Measurements from ENCODE around the gene IRX3. TPM values are rescaled to one million over a fixed set of nuclear protein-coding genes. Genes with fewer than 3 reads are reported as not detected.

IRX3 gene
- total RNA-seq, 1 donor from 2014 or later: 89.2 TPM

- H3K4me3 ChIP-seq: no peak overlapping the region
- no peak overlapping the region for H3K27ac ChIP-seq
- no peaks in the 10 kb centered on the region for H3K9me3 ChIP-seq
- no peaks in the 10 kb centered on the region for H3K27me3 ChIP-seq
- ATAC-seq (no peak), DNase-seq (no peak)
- no peaks in the 10 kb centered on the region for H3K4me1 ChIP-seq
- intact Hi-C loops (cut with DNase I): no loop called here
- no peaks in the 10 kb centered on the region for H3K36me3 ChIP-seq
- TF ChIP-seq CTCF (IDR thresholded peaks at IDR 0.05): no peak
These were observed 44.4 kb downstream of the IRX3 start for GRCh38 chr16:54242199-54242598.

- no peak for DNase-seq
- Histone ChIP-seq H3K4me3 (no peak overlapping the region), H3K4me1 (no peaks in the 10 kb centered on the region), H3K27ac (no peak overlapping the region), H3K27me3 (no peaks in the 10 kb centered on the region), H3K9me3 (no peaks in the 10 kb centered on the region), H3K36me3 (no peaks in the 10 kb centered on the region)
- TF ChIP-seq CTCF (IDR thresholded peaks at IDR 0.05): no peak
- ATAC-seq: no peak
- intact Hi-C loops (cut with DNase I): no loop called here
These were observed 45.1 kb downstream of the IRX3 start for GRCh38 chr16:54241525-54241924.

- intact Hi-C loops (cut with DNase I): no loop called here
- H3K27ac ChIP-seq: no peak overlapping the region
- H3K9me3 ChIP-seq: no peaks in the 10 kb centered on the region
- H3K4me3 ChIP-seq: no peak overlapping the region
- no peak for TF ChIP-seq CTCF (IDR thresholded peaks at IDR 0.05)
- no peak for ATAC-seq
- no peaks in the 10 kb centered on the region for H3K36me3 ChIP-seq
- H3K4me1 ChIP-seq: no peaks in the 10 kb centered on the region
- H3K27me3 ChIP-seq: no peaks in the 10 kb centered on the region
- DNase-seq: no peak
These were observed 46.1 kb downstream of the IRX3 start for GRCh38 chr16:54240271-54241129.

- H3K27me3 ChIP-seq: no peaks in the 10 kb centered on the region
- TF ChIP-seq CTCF (IDR thresholded peaks at IDR 0.05): no peak
- H3K9me3 ChIP-seq: no peaks in the 10 kb centered on the region
- DNase-seq (no peak), ATAC-seq (peak; percentile 50)
- no peaks in the 10 kb centered on the region for H3K4me1 ChIP-seq
- intact Hi-C loops (cut with DNase I): no loop called here
- no peaks in the 10 kb centered on the region for H3K36me3 ChIP-seq
- no peak overlapping the region for H3K27ac ChIP-seq
- no peak overlapping the region for H3K4me3 ChIP-seq
These were observed 47.1 kb downstream of the IRX3 start for GRCh38 chr16:54239456-54239855.

- intact Hi-C loops (cut with DNase I): no loop called here
- no peaks in the 10 kb centered on the region for H3K4me1 ChIP-seq
- no peak overlapping the region for H3K4me3 ChIP-seq
- DNase-seq (no peak), ATAC-seq (no peak)
- no peaks in the 10 kb centered on the region for H3K27me3 ChIP-seq
- TF ChIP-seq CTCF (IDR thresholded peaks at IDR 0.05): no peak
- no peak overlapping the region for H3K27ac ChIP-seq
- H3K9me3 ChIP-seq: no peaks in the 10 kb centered on the region
- no peaks in the 10 kb centered on the region for H3K36me3 ChIP-seq
These were observed 49.8 kb downstream of the IRX3 start for GRCh38 chr16:54236773-54237172.
